WTC11 (cell line): ENCODE data around the gene BCO2. TPM values are rescaled to one million over a fixed set of nuclear protein-coding genes. Genes with fewer than 3 reads are reported as not detected.
A peak's percentile ranks its signal among the peaks of the same experiment; 100 is the strongest.

ENCODE experiments used
- ATAC-seq: fragments of 200-7000 bp; cut with Tn5 transposase; 2 replicates; pipeline ENCODE4 v1.10.0; 2021; ENCODE audit warnings: mild to moderate bottlenecking, moderate library complexity
- CTCF ChIA-PET: fragments of 300-600 bp; sonication (Branson Sonifier 250); formaldehyde crosslinking; loops from one replicate; lab custom pipeline; 2021; ENCODE audit warnings: antibody characterized with exemption; lab: Charles Lee
- POLR2A ChIA-PET: fragments of 350-600 bp; sonication (Branson Sonifier 250); formaldehyde crosslinking; loops from one replicate; lab custom pipeline; 2021; ENCODE audit warnings: antibody characterized with exemption; lab: Charles Lee
- DNase-seq: peaks from one replicate; pipeline ENCODE4 v3.0.0; 2021; ENCODE audit warnings: low spot score
- H3K27ac Mint-ChIP-seq: 2 replicates; pipeline ENCODE4 v1.8.0; 2021; ENCODE audit warnings: mixed read lengths
- H3K27me3 Mint-ChIP-seq: 2 replicates; pipeline ENCODE4 v1.8.0; 2021; ENCODE audit warnings: low read depth, mild to moderate bottlenecking, moderate library complexity, mixed read lengths
- H3K36me3 Mint-ChIP-seq: 2 replicates; pipeline ENCODE4 v1.8.0; 2021; ENCODE audit warnings: mixed read lengths
- H3K4me1 Mint-ChIP-seq: 2 replicates; pipeline ENCODE4 v1.8.0; 2022; ENCODE audit warnings: mixed read lengths
- H3K4me3 Mint-ChIP-seq: 2 replicates; pipeline ENCODE4 v1.8.0; 2021; ENCODE audit warnings: mild to moderate bottlenecking, moderate library complexity, mixed read lengths
- H3K9me3 Mint-ChIP-seq: 2 replicates; pipeline ENCODE4 v1.8.0; 2021; ENCODE audit warnings: mixed read lengths
- JUN ChIP-seq: sonication (generic); formaldehyde crosslinking; IDR thresholded peaks from 2 replicates; pipeline ENCODE4 v1.8.0; 2023; ENCODE audit warnings: mild to moderate bottlenecking, missing genetic modification reagents
- NFATC4 ChIP-seq: fragments of 250-450 bp; sonication (Bioruptor Pico); IDR thresholded peaks from 2 replicates; pipeline ENCODE4 v1.9.0; 2021; ENCODE audit warnings: mild to moderate bottlenecking
- NFE2L1 ChIP-seq: sonication (generic); formaldehyde crosslinking; IDR thresholded peaks from 2 replicates; pipeline ENCODE4 v1.8.1; 2023; ENCODE audit warnings: missing genetic modification reagents
- NR3C1 ChIP-seq: sonication (generic); formaldehyde crosslinking; conservative IDR thresholded peaks from 2 replicates; pipeline ENCODE4 v1.8.1; 2023; ENCODE audit warnings: low read depth, mild to moderate bottlenecking, missing genetic modification reagents
- TEAD1 ChIP-seq: sonication (generic); formaldehyde crosslinking; IDR thresholded peaks from 2 replicates; pipeline ENCODE4 v1.8.0; 2022; ENCODE audit warnings: mild to moderate bottlenecking, missing genetic modification reagents
- ZBTB21 ChIP-seq: sonication (generic); formaldehyde crosslinking; IDR thresholded peaks from 2 replicates; pipeline ENCODE4 v1.8.1; 2023; ENCODE audit warnings: mild to moderate bottlenecking, missing genetic modification reagents, borderline replicate concordance
- ZNF232 ChIP-seq: sonication (generic); formaldehyde crosslinking; IDR thresholded peaks from 2 replicates; pipeline ENCODE4 v1.8.0; 2022; ENCODE audit warnings: mild to moderate bottlenecking, missing genetic modification reagents
- ZNF317 ChIP-seq: sonication (generic); formaldehyde crosslinking; IDR thresholded peaks from 2 replicates; pipeline ENCODE4 v1.8.1; 2023; ENCODE audit warnings: low read depth, mild to moderate bottlenecking, moderate library complexity, missing genetic modification reagents, borderline replicate concordance
- ZNF396 ChIP-seq: fragments of 250-450 bp; sonication (Bioruptor Pico); IDR thresholded peaks from 2 replicates; pipeline ENCODE4 v1.8.0; 2021; ENCODE audit warnings: mild to moderate bottlenecking, moderate library complexity, borderline replicate concordance
- total RNA-seq: library from RNA; stranded (reverse); gene quantifications from 3 replicates; pipeline ENCODE4 v1.2.3, GENCODE V29; 2021
- TF ChIP-seq, protein P1 (sequence below): sonication (generic); formaldehyde crosslinking; IDR thresholded peaks from 2 replicates; pipeline ENCODE4 v1.8.0; 2022; ENCODE audit warnings: mild to moderate bottlenecking, missing genetic modification reagents
- TF ChIP-seq, protein P2 (sequence below): sonication (generic); formaldehyde crosslinking; IDR thresholded peaks from 2 replicates; pipeline ENCODE4 v1.8.1; 2022; ENCODE audit warnings: missing genetic modification reagents, borderline replicate concordance
- TF ChIP-seq, protein P3 (sequence below): fragments of 250-450 bp; sonication (Bioruptor Pico); IDR thresholded peaks from 2 replicates; pipeline ENCODE4 v1.9.0; 2021; ENCODE audit warnings: mild to moderate bottlenecking, borderline replicate concordance
- TF ChIP-seq, protein P4 (sequence below): sonication (generic); formaldehyde crosslinking; IDR thresholded peaks from 2 replicates; pipeline ENCODE4 v1.8.0; 2022; ENCODE audit warnings: mild to moderate bottlenecking, missing genetic modification reagents
- TF ChIP-seq, protein P5 (sequence below): sonication (generic); formaldehyde crosslinking; IDR thresholded peaks from 2 replicates; pipeline ENCODE4 v1.8.1; 2022; ENCODE audit warnings: low read depth, missing genetic modification reagents, borderline replicate concordance
- TF ChIP-seq, protein P6 (sequence below): sonication (generic); formaldehyde crosslinking; IDR thresholded peaks from 2 replicates; pipeline ENCODE4 v1.8.0; 2022; ENCODE audit warnings: mild to moderate bottlenecking, missing genetic modification reagents
- TF ChIP-seq, protein P7 (sequence below): sonication (generic); formaldehyde crosslinking; conservative IDR thresholded peaks from 2 replicates; pipeline ENCODE4 v1.8.1; 2023; ENCODE audit warnings: mild to moderate bottlenecking, low read depth, missing genetic modification reagents, moderate library complexity

BCO2 gene
- total RNA-seq, 1 experiment from 2014 or later, result 1.0 TPM

DNA sequence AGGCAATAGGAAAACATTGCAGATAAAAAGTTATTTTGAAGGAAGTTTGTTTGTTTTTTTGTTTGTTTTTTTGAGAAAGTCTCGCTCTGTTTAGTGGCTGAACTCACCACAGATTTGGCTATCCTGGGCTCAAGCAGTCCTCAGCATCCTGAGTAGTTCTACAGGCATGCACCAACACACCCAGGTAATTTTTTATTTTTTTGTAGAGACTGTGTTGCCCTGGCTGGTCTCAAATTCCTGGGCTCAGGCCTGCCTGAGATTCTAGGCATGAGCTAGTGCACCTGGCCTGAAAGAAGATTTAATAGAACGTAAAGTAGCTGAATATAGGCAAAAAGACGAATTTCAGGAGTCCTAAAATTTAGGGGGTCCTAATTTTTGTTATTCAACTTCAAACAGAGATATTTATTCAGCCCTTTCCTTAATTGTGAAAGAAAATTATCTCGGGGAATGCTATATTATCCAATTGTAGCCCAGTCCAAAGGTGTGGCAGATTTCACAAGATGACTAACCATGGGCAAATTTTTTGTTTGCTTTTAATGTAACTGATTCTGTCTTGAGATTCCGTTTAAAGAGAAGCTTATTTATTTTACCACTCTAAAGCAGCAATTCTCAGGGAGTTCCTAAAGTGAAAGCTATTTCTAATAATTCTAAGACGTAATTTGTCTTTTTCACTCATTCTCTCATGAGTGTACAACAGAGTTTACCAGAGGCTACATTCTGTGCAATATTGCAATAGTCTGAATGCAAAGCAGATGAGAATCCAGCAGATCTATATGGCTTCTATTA lies 12.4 kb upstream of the BCO2 start:
- Mint-ChIP-seq H3K27ac (no peak overlapping the region), H3K9me3 (no peaks in the 10 kb centered on the region), H3K27me3 (no peaks in the 10 kb centered on the region; the same call in 1 of the 2 replicates), H3K4me1 (peaks cover 10% of the 10 kb centered on the region), H3K36me3 (no peaks in the 10 kb centered on the region), H3K4me3 (no peak overlapping the region)
- ChIA-PET CTCF (interaction anchor here (0.7 to 1.3 kb wide), 2 partner anchors 12 to 51 kb away, joined by 3 to 7 read pairs; partner anchors contain the start of gene BCO2), POLR2A (no interaction called here)
- DNase-seq, result no peak
- no peak for ATAC-seq
- TF ChIP-seq, protein P1, sequence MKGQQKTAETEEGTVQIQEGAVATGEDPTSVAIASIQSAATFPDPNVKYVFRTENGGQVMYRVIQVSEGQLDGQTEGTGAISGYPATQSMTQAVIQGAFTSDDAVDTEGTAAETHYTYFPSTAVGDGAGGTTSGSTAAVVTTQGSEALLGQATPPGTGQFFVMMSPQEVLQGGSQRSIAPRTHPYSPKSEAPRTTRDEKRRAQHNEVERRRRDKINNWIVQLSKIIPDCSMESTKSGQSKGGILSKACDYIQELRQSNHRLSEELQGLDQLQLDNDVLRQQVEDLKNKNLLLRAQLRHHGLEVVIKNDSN (CRISPR knock-in tag), result no peak
- TF ChIP-seq, protein P2, sequence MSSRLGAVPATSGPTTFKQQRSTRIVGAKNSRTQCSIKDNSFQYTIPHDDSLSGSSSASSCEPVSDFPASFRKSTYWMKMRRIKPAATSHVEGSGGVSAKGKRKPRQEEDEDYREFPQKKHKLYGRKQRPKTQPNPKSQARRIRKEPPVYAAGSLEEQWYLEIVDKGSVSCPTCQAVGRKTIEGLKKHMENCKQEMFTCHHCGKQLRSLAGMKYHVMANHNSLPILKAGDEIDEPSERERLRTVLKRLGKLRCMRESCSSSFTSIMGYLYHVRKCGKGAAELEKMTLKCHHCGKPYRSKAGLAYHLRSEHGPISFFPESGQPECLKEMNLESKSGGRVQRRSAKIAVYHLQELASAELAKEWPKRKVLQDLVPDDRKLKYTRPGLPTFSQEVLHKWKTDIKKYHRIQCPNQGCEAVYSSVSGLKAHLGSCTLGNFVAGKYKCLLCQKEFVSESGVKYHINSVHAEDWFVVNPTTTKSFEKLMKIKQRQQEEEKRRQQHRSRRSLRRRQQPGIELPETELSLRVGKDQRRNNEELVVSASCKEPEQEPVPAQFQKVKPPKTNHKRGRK, result no peak
- TF ChIP-seq, protein P3, sequence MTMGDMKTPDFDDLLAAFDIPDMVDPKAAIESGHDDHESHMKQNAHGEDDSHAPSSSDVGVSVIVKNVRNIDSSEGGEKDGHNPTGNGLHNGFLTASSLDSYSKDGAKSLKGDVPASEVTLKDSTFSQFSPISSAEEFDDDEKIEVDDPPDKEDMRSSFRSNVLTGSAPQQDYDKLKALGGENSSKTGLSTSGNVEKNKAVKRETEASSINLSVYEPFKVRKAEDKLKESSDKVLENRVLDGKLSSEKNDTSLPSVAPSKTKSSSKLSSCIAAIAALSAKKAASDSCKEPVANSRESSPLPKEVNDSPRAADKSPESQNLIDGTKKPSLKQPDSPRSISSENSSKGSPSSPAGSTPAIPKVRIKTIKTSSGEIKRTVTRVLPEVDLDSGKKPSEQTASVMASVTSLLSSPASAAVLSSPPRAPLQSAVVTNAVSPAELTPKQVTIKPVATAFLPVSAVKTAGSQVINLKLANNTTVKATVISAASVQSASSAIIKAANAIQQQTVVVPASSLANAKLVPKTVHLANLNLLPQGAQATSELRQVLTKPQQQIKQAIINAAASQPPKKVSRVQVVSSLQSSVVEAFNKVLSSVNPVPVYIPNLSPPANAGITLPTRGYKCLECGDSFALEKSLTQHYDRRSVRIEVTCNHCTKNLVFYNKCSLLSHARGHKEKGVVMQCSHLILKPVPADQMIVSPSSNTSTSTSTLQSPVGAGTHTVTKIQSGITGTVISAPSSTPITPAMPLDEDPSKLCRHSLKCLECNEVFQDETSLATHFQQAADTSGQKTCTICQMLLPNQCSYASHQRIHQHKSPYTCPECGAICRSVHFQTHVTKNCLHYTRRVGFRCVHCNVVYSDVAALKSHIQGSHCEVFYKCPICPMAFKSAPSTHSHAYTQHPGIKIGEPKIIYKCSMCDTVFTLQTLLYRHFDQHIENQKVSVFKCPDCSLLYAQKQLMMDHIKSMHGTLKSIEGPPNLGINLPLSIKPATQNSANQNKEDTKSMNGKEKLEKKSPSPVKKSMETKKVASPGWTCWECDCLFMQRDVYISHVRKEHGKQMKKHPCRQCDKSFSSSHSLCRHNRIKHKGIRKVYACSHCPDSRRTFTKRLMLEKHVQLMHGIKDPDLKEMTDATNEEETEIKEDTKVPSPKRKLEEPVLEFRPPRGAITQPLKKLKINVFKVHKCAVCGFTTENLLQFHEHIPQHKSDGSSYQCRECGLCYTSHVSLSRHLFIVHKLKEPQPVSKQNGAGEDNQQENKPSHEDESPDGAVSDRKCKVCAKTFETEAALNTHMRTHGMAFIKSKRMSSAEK (CRISPR knock-in tag), result no peak
- TF ChIP-seq, protein P4, sequence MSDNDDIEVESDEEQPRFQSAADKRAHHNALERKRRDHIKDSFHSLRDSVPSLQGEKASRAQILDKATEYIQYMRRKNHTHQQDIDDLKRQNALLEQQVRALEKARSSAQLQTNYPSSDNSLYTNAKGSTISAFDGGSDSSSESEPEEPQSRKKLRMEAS (CRISPR knock-in tag), result no peak
- no peak for TF ChIP-seq ZNF396
- no peak for TF ChIP-seq JUN

DNA sequence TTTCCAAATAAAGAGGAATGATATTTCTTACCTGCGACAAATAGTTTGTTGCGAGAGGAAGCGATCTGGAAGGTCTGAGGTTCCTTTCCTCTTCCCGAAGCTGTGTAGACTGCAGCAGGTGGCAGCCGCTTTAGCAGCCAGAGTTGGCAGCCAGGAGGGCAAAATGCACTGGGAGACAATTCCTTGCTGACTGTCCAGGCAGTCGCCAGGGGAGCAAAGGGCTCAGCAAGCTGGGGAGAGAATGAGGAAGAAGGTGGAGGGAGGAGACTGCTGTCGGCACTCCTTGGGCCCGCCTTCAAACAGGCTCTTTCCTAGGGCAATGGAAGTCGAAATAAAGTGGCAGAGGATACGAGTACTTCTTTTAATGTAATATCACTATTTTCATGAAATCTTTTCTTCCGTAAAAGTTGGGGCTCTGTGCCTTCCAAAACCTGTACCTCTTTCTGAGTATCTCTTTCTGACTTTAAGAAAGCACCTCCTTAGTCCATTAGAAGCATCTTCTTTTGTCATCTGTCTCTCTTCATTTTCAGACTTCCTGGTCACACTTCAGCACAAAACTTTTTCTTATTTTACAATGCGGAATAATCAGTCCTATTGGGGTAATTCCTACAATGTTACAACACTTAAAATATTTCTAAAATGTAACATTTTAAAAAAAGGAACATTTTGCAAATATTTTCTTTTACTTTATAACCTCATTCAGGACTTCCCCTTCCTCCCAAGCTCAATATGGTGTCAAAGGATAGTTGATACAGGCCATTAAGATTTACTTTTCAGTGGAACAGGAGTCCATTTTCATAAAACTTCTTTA lies 11.2 kb upstream of the BCO2 start, which contains the start of gene IL18:
Gene IL18 (minus strand): TSS at position 220 of the 811 bp plus-strand sequence. CDS start 9,041 bp downstream, outside the sequence.
- H3K27me3 Mint-ChIP-seq, result no peaks in the 10 kb centered on the region; the same call in none of the 2 replicates
- 0 out of 2 replicates have a peak, but pooled peaks have one; percentile 42 for TF ChIP-seq ZNF317 (CRISPR knock-in tag)
- TF ChIP-seq ZNF232, result no peak
- TF ChIP-seq, all 79 proteins: peak for 1
- Mint-ChIP-seq H3K9me3 (no peaks in the 10 kb centered on the region), H3K27ac (no peak within 1 kb of the TSS), H3K36me3 (no peaks in the 10 kb centered on the region), H3K4me3 (peak within 1 kb of the TSS; percentile 26; the same call in 1 of the 2 replicates), H3K4me1 (peaks cover 10% of the 10 kb centered on the region)
- ATAC-seq (peak; percentile 98), DNase-seq (peak; percentile 38)
- CTCF ChIA-PET, result interaction anchor here (1.1 to 1.5 kb wide), 3 partner anchors 9 to 50 kb away, joined by 3 to 7 read pairs (median 3); partner anchors contain the start of gene BCO2
- POLR2A ChIA-PET, result no interaction called here

DNA sequence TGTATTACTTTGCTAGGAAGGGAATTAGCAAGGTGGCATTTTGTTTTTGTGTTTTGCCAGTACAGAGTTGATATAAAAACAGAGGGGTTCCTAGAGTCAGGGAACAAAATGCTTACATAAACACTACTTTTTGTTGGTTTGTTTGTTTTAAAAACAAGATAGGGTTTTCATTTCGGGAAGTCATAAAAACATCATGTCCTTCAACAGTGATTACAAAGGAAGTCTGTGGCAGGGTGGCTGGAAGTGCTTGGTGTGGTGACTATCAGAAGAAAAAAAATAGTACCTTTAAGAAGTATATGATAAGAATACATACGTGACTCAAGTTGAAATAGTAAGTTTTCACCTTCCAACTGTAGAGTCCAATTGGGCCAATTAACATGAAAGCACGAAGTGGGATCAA lies 10.3 kb upstream of the BCO2 start:
- no peaks in the 10 kb centered on the region; the same call in none of the 2 replicates for H3K27me3 Mint-ChIP-seq
- H3K4me1 Mint-ChIP-seq, result peaks cover 10% of the 10 kb centered on the region
- ChIA-PET CTCF (interaction anchor here (1.5 to 2.4 kb wide), 2 partner anchors 10 to 51 kb away, joined by 3 to 12 read pairs; partner anchors contain the start of gene BCO2), POLR2A (no interaction called here)
- no peak for DNase-seq
- no peaks in the 10 kb centered on the region for H3K9me3 Mint-ChIP-seq
- no peak overlapping the region for H3K27ac Mint-ChIP-seq
- no peaks in the 10 kb centered on the region for H3K36me3 Mint-ChIP-seq
- H3K4me3 Mint-ChIP-seq, result no peak overlapping the region
- no peak for ATAC-seq
- no peak for TF ChIP-seq NR3C1 (CRISPR knock-in tag)
- TF ChIP-seq ZBTB21 (CRISPR knock-in tag), result no peak
- TF ChIP-seq, protein P5, sequence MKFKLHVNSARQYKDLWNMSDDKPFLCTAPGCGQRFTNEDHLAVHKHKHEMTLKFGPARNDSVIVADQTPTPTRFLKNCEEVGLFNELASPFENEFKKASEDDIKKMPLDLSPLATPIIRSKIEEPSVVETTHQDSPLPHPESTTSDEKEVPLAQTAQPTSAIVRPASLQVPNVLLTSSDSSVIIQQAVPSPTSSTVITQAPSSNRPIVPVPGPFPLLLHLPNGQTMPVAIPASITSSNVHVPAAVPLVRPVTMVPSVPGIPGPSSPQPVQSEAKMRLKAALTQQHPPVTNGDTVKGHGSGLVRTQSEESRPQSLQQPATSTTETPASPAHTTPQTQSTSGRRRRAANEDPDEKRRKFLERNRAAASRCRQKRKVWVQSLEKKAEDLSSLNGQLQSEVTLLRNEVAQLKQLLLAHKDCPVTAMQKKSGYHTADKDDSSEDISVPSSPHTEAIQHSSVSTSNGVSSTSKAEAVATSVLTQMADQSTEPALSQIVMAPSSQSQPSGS (CRISPR knock-in tag), result no peak
- TF ChIP-seq, protein P6, sequence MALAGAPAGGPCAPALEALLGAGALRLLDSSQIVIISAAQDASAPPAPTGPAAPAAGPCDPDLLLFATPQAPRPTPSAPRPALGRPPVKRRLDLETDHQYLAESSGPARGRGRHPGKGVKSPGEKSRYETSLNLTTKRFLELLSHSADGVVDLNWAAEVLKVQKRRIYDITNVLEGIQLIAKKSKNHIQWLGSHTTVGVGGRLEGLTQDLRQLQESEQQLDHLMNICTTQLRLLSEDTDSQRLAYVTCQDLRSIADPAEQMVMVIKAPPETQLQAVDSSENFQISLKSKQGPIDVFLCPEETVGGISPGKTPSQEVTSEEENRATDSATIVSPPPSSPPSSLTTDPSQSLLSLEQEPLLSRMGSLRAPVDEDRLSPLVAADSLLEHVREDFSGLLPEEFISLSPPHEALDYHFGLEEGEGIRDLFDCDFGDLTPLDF (CRISPR knock-in tag), result no peak
- TF ChIP-seq, protein P7, sequence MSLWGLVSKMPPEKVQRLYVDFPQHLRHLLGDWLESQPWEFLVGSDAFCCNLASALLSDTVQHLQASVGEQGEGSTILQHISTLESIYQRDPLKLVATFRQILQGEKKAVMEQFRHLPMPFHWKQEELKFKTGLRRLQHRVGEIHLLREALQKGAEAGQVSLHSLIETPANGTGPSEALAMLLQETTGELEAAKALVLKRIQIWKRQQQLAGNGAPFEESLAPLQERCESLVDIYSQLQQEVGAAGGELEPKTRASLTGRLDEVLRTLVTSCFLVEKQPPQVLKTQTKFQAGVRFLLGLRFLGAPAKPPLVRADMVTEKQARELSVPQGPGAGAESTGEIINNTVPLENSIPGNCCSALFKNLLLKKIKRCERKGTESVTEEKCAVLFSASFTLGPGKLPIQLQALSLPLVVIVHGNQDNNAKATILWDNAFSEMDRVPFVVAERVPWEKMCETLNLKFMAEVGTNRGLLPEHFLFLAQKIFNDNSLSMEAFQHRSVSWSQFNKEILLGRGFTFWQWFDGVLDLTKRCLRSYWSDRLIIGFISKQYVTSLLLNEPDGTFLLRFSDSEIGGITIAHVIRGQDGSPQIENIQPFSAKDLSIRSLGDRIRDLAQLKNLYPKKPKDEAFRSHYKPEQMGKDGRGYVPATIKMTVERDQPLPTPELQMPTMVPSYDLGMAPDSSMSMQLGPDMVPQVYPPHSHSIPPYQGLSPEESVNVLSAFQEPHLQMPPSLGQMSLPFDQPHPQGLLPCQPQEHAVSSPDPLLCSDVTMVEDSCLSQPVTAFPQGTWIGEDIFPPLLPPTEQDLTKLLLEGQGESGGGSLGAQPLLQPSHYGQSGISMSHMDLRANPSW, result no peak
- no peak for TF ChIP-seq TEAD1 (CRISPR knock-in tag)
- no peak for TF ChIP-seq NFE2L1 (CRISPR knock-in tag)
- TF ChIP-seq NFATC4 (CRISPR knock-in tag), result no peak
